Effector memory CD8-positive, alpha-beta T cell (primary cell): ENCODE measurements around the gene PINK1.

Experiments used
- ATAC-seq: fragments of 150-1000 bp; cut with Tn5 transposase; replicated peaks from 2 replicates; pipeline ENCODE4 v1.10.0; 2021; ENCODE audit warnings: mild to moderate bottlenecking, moderate library complexity
- DNase-seq, 3 experiments: peaks; one replicate each; pipeline ENCODE4 v3.0.0; 2021
- H3K27ac Mint-ChIP-seq, 2 donors: one replicate each; pipeline ENCODE4 v1.8.0; 2022; ENCODE audit warnings: mild to moderate bottlenecking in 2 of 2, mixed read lengths in 2 of 2, moderate library complexity in 2 of 2
- H3K27me3 Mint-ChIP-seq, 2 donors: one replicate each; pipeline ENCODE4 v1.8.0; 2022; ENCODE audit warnings: mixed read lengths in 2 of 2
- H3K36me3 Mint-ChIP-seq: one replicate; pipeline ENCODE4 v1.8.0; 2022; ENCODE audit warnings: mild to moderate bottlenecking, moderate library complexity, mixed read lengths; ENCODE audit not compliant: insufficient read depth
- H3K4me1 Mint-ChIP-seq, 2 donors: one replicate each; pipeline ENCODE4 v1.8.0; 2022; ENCODE audit warnings: low read depth in 2 of 2, mixed read lengths in 2 of 2
- H3K4me3 Mint-ChIP-seq, 2 donors: one replicate each; pipeline ENCODE4 v1.8.0; 2022; ENCODE audit warnings: mild to moderate bottlenecking in 2 of 2, mixed read lengths in 2 of 2, moderate library complexity in 2 of 2
- H3K9me3 Mint-ChIP-seq, 2 donors: one replicate each; pipeline ENCODE4 v1.8.0; 2022; ENCODE audit warnings: mixed read lengths in 2 of 2

Gene PINK1

DNA sequence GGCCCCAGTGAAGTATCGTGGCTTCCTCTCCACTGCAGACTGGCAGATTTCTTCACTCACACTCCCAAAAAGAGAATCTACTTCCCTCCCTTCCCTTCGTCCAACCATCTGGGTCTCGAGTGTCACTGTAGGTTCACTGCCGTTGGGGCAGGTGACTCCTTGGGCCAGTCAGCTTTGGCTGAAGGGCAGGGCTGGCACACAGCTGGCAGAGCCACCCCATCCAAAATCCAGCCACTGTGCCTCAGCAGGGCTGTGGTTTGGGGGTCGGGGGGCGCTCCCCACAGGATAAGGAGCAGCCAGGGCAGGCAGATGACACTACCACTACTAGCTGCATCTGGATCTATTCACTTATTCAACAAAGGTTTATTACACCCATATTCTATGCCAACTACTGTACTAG, 9.8 kb downstream of the PINK1 start:
- H3K27me3 Mint-ChIP-seq: no peaks in the 10 kb centered on the region
- H3K4me1 Mint-ChIP-seq: peaks cover 2 to 6% of the 10 kb centered on the region in 2 donors
- peaks cover 21% of the 10 kb centered on the region for H3K36me3 Mint-ChIP-seq
- peak overlapping the region in 1 of 2 donors; percentile 77 for H3K27ac Mint-ChIP-seq
- ATAC-seq (no peak), DNase-seq (no peak)
- H3K4me3 Mint-ChIP-seq: no peak overlapping the region
- no peaks in the 10 kb centered on the region for H3K9me3 Mint-ChIP-seq

DNA sequence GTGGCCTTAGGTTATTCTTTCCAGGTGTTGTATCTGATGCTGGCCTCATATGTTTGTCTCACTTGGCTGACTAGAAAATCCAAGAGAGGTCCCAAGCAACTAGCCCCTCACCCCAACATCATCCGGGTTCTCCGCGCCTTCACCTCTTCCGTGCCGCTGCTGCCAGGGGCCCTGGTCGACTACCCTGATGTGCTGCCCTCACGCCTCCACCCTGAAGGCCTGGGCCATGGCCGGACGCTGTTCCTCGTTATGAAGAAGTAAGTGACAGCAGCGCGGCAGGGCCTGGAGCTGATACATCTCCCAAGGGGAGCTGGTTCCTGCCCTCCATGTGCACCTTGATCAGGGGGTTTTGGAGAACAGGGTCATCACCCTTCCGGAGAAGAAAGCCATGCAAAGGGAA, 11.2 kb downstream of the PINK1 start:
- Mint-ChIP-seq H3K27ac (no peak overlapping the region), H3K36me3 (peaks cover 22% of the 10 kb centered on the region), H3K9me3 (no peaks in the 10 kb centered on the region), H3K27me3 (no peaks in the 10 kb centered on the region), H3K4me1 (peaks cover 2 to 6% of the 10 kb centered on the region in 2 donors), H3K4me3 (no peak overlapping the region)
- no peak for ATAC-seq
- no peak for DNase-seq

DNA sequence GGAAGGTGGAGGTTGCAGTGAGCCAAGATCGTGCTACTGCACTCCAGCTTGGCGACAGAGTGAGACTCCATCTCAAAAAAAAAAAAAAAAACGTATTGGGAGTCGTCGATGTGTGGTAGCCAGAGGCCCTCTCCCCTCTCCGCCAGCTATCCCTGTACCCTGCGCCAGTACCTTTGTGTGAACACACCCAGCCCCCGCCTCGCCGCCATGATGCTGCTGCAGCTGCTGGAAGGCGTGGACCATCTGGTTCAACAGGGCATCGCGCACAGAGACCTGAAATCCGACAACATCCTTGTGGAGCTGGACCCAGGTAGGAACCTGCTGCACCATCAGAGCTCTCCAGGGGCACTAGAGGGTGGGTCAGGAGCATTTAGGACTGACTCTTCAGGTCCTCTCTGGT, 12.2 kb downstream of the PINK1 start:
- H3K36me3 Mint-ChIP-seq: peaks cover 28% of the 10 kb centered on the region
- peak overlapping the region in 1 of 2 donors; percentile 20 for H3K27ac Mint-ChIP-seq
- peaks cover under 1 to 1% of the 10 kb centered on the region in 2 donors for H3K4me1 Mint-ChIP-seq
- no peaks in the 10 kb centered on the region for H3K9me3 Mint-ChIP-seq
- H3K4me3 Mint-ChIP-seq: no peak overlapping the region
- DNase-seq (no peak), ATAC-seq (no peak)
- H3K27me3 Mint-ChIP-seq: no peaks in the 10 kb centered on the region

DNA sequence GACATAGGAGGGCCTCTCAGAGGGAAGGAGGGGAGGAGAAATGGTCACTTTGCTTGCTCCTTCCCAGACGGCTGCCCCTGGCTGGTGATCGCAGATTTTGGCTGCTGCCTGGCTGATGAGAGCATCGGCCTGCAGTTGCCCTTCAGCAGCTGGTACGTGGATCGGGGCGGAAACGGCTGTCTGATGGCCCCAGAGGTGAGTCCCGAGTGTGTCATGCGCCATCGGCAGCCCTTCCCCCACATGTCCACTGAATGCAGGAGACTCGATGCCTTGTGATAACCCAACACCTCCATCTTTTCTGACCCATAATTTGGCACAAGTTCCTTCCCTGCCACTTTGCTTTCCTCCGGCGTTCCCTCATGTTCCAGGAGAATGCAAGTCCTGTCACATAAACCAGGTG, 15.2 kb downstream of the PINK1 start:
- no peak overlapping the region for H3K4me3 Mint-ChIP-seq
- no peaks in the 10 kb centered on the region for H3K9me3 Mint-ChIP-seq
- no peak overlapping the region for H3K27ac Mint-ChIP-seq
- ATAC-seq (no peak), DNase-seq (no peak)
- H3K4me1 Mint-ChIP-seq: peaks cover 0 to 1% of the 10 kb centered on the region in 2 donors
- no peaks in the 10 kb centered on the region for H3K27me3 Mint-ChIP-seq
- peaks cover 46% of the 10 kb centered on the region for H3K36me3 Mint-ChIP-seq

DNA sequence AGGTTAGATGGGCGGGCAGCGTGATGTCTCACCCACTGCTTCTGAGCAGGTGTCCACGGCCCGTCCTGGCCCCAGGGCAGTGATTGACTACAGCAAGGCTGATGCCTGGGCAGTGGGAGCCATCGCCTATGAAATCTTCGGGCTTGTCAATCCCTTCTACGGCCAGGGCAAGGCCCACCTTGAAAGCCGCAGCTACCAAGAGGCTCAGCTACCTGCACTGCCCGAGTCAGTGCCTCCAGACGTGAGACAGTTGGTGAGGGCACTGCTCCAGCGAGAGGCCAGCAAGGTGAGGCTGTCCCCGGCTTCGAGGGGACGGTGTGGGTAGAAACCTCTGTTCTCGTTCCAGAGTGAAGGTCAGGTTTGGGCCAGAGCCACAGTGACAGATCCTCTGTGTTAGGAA, 15.7 kb downstream of the PINK1 start:
- Mint-ChIP-seq H3K4me3 (no peak overlapping the region), H3K9me3 (no peaks in the 10 kb centered on the region), H3K27ac (no peak overlapping the region), H3K4me1 (peaks cover 0 to 1% of the 10 kb centered on the region in 2 donors), H3K36me3 (peaks cover 51% of the 10 kb centered on the region), H3K27me3 (no peaks in the 10 kb centered on the region)
- ATAC-seq (no peak), DNase-seq (no peak)

DNA sequence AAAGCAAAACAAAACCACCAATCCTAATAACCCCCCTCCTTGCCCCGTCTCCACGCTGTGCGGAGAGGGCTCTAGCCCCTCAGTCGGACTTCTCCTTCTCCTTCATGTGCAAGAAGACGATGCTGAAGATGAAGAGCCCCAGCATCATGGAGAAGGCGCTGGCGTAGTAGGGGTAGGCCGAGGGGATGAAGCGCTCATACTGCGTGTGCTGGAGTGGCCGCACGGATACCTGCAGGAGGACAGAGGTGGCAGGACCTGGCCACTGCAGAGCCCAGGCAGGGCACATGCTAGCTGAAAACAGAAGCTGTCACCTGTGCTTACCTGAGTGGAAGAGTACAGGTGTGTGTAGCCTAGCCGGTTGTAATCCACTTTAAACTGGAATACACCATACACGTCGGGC, 19.0 kb downstream of the PINK1 start:
- ATAC-seq: no peak
- Mint-ChIP-seq H3K27me3 (no peaks in the 10 kb centered on the region), H3K9me3 (no peaks in the 10 kb centered on the region), H3K4me1 (peaks cover 9 to 10% of the 10 kb centered on the region in 2 donors), H3K36me3 (peaks cover 68% of the 10 kb centered on the region), H3K4me3 (no peak overlapping the region), H3K27ac (no peak overlapping the region)
- no peak for DNase-seq

DNA sequence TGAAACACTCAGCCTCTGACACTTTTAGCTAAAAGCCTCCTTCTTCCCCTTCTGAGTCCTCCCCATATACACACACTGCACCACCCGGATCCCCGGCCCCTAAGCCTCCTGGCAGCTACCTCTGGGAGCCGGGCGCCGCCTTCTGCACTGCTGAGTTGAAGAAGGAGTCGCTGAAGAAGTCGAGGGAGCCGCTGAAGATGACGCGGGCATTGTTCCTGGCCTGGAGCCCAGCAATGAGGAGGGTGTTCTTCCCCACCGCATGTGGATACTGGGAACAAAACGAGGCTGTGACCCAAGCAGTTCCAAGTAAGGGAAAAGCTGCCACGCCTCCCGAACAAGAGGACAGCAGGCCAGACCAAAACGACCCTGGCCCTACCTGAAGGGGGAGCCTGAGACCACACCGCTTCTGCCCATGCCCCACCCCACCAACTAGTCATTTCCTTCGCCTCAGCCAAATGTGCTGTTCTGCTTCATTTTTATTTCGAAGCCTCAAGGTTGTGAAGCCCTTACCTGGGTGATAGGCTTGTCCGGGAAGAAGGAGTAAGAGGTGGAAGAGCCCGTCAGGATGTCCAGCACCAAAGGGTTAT, 20.9 kb downstream of the PINK1 start:
- H3K4me1 Mint-ChIP-seq: peaks cover 11 to 20% of the 10 kb centered on the region in 2 donors

DNA sequence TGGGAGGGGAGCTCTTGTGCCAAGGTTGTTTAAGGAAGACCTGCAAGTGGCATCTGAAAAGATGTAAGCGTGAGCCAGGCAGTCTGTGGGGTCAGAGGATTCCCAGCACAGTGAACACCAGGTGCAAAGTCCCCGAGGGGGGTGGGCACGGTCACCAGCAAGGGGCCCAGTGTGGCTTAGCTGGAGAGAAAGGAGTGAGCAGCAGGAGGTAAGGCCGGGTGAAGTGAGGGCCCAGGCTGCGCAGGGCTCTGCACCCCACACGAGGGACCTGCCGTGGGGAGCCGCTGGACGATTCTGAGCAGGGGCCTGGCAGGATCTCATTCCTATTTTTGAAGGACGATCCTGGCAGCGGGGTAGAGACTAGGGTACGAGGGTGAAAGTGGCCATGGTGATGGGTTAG, 23.8 kb downstream of the PINK1 start:
- no peak overlapping the region for H3K27ac Mint-ChIP-seq
- H3K9me3 Mint-ChIP-seq: no peaks in the 10 kb centered on the region
- H3K4me3 Mint-ChIP-seq: no peak overlapping the region
- H3K27me3 Mint-ChIP-seq: no peaks in the 10 kb centered on the region
- H3K4me1 Mint-ChIP-seq: peaks cover 34 to 41% of the 10 kb centered on the region in 2 donors
- ATAC-seq: no peak
- no peak for DNase-seq
- peaks cover 67% of the 10 kb centered on the region for H3K36me3 Mint-ChIP-seq

More for the DNA sequence above, 20.9 kb downstream of the PINK1 start:
- DNase-seq (no peak), ATAC-seq (no peak)
- Mint-ChIP-seq H3K27me3 (no peaks in the 10 kb centered on the region), H3K36me3 (peaks cover 74% of the 10 kb centered on the region), H3K27ac (no peak overlapping the region), H3K4me3 (no peak overlapping the region), H3K9me3 (no peaks in the 10 kb centered on the region)

DNA sequence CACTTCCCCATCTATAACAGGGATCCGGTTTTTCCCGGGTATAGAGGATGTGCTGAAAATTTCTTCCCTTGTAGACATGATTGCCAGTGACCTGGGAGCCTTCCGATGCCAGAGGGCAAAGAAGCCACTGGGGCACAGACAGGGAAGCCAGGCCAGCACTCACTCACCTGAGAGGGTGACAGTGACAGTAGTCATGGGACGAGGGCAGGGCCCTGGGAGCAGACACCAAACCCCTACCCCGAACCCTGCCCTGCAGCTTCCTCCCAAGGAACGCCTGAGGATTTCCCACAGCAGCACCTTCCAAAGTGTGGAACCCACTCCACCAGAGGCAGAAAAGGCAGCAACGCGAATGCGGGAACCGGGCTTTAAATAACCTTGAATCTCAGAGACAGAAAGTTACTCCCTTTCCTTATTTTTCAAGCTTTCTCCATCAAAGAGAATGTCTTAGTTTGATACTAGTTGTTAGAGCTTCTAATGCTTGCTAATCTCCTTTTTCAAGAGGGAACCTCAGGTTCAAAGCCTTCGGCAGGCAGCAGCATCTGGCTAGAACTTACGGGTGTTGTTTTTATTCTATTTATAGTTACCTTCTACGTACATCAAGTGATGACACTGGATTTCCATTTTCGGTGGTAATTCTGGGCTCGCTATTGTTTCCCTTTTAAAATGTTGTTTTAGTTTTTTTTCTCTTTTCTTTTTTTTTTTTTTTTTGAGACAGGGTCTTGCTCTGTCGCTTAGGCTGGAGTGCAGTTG, 25.1 kb downstream of the PINK1 start:
- peak overlapping the region; percentile 95 to 99 for H3K27ac Mint-ChIP-seq
- H3K9me3 Mint-ChIP-seq: no peaks in the 10 kb centered on the region
- DNase-seq (no peak), ATAC-seq (no peak)
- H3K4me1 Mint-ChIP-seq: peaks cover 41 to 50% of the 10 kb centered on the region in 2 donors
- no peaks in the 10 kb centered on the region for H3K27me3 Mint-ChIP-seq
- H3K36me3 Mint-ChIP-seq: peaks cover 55% of the 10 kb centered on the region
- H3K4me3 Mint-ChIP-seq: no peak overlapping the region

DNA sequence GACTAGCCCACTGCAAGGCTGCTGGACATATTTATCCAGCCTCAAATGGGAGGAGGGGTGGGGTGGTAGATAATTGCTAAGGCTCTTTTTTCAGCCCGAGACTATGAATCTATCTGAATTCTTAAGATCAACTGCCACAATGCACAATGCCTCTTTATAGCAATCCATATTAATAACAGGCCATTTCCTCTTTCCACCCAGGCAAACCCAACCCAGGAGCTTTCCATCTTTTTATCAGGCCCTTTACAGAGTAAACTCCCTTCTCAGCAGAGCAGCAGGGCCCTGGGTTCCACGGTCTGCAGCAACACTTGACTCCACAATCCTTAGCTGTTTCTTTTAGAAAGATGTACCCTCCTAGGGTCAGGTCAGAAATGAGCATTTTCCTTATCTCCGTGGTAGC, 27.1 kb downstream of the PINK1 start:
- peaks cover 41 to 50% of the 10 kb centered on the region in 2 donors for H3K4me1 Mint-ChIP-seq
- H3K36me3 Mint-ChIP-seq: peaks cover 39% of the 10 kb centered on the region
- no peak for DNase-seq
- no peaks in the 10 kb centered on the region for H3K27me3 Mint-ChIP-seq
- H3K4me3 Mint-ChIP-seq: peak overlapping the region; percentile 96 to 99
- H3K9me3 Mint-ChIP-seq: no peaks in the 10 kb centered on the region
- peak overlapping the region; percentile 95 to 99 for H3K27ac Mint-ChIP-seq
- no peak for ATAC-seq

DNA sequence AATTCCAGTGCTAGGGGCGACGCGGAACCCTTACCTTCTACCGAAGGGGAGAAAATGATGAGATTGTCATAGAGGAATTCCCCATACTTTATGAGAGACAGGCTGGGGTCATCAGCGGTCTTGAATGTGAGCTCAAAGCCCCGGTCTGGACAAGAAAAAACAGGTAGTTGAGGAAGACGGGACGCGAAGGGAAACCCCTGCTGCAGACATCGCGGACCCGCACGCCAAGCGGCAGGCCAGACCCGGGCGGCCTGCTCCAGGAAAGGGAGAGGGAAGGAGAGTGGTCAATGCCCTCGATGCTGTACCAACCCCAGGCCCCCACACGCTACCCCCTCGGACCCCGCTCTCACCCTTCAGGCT, 27.6 kb downstream of the PINK1 start:
- Mint-ChIP-seq H3K4me1 (peaks cover 41 to 50% of the 10 kb centered on the region in 2 donors), H3K27ac (peak overlapping the region; percentile 95 to 99), H3K36me3 (peaks cover 35% of the 10 kb centered on the region), H3K4me3 (peak overlapping the region; percentile 96 to 99), H3K27me3 (no peaks in the 10 kb centered on the region), H3K9me3 (no peaks in the 10 kb centered on the region)
- ATAC-seq (peak; percentile 2), DNase-seq (peak; percentile 17 to 23 (median 21))

DNA sequence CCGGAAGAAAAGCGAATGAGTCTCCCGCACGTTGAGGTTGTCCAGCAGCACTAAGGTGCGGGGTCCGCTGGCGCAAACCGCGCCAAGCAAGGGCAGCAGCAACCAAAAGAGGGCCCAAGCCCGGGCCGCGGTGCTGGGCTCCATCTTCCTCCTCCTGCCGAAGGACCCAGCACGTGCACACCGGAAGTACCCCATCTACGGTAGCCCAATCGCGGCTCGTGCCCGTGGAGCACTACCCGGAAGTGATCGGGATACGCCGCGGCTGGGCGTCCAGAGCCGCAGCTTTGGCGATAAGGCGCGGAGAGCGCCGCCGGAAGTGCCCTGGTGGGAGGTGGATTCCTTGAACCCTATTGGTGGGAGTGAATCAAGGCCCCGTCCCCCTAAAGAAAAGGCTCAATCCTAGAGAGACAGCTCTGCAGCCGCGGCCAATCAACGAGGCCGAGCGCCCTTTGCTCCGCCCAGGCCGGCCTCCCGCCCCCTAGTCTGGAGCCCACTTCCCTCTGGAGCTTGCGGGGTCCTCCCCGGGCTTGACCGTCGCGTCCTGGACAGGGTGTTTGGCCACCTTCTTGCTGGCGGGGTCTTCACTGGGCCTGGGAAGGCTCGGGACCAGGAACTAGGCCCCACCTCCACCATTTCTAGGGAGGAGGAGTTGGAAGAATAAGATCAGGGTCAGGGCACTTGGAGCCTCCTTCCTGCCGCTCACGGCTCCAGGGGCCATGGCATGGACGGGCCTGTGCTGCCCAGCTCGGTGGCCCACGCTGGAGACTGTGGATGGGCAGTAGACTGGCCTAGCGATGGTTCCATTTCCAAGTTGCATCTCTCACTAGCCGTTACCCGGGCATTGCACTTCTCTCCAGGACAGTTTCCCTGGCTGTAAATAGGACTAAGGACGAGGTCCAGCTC, 28.2 kb downstream of the PINK1 start, which contains the start of gene DDOST:
Gene DDOST, minus strand, starts transcription at position 163 of the 903 bp plus-strand sequence. Its CDS starts 19 bp downstream, at position 144.
- Mint-ChIP-seq H3K9me3 (no peaks in the 10 kb centered on the region), H3K27ac (peak within 1 kb of the TSS; percentile 95 to 99), H3K27me3 (no peaks in the 10 kb centered on the region), H3K36me3 (peaks cover 28% of the 10 kb centered on the region), H3K4me3 (peak within 1 kb of the TSS; percentile 96 to 99), H3K4me1 (peaks cover 41 to 48% of the 10 kb centered on the region in 2 donors)
- DNase-seq: peak; percentile 88 to 91 (median 89)
- peak; percentile 95 for ATAC-seq

DNA sequence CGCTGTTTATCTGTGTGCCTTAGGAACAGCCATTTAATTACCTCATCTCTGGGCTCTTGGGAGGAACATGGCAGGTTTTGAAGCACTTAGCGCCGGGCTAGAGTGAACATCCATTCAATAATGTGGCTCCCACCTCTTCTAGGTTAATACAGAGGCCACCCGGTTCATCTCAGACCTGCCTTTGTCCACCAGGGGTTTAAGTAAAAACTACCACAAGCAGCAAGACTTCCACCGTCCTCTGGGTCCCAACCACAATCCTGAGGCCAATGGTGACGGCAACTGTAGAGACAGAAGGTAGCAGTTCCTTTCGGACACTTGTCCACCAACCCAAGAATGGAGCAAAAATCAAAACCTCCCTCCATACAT, 28.8 kb downstream of the PINK1 start:
- DNase-seq: no peak
- Mint-ChIP-seq H3K9me3 (no peaks in the 10 kb centered on the region), H3K27me3 (no peaks in the 10 kb centered on the region), H3K4me3 (peak overlapping the region; percentile 96 to 99), H3K27ac (peak overlapping the region; percentile 95 to 99), H3K4me1 (peaks cover 38 to 46% of the 10 kb centered on the region in 2 donors), H3K36me3 (peaks cover 24% of the 10 kb centered on the region)
- no peak for ATAC-seq
